Stimulated activated CD4-positive, alpha-beta T cell treated with anti-CD3 and anti-CD28 coated beads, Interleukin-4, amount 100 ng/mL, for 24 hours (primary cell): ENCODE measurements around the gene NPR1.
A peak's percentile ranks its signal among the peaks of the same experiment; 100 is the strongest.

Source experiments
- DNase-seq: peaks from one replicate; pipeline ENCODE4 v3.0.0-alpha.2; 2020

Gene NPR1

DNA sequence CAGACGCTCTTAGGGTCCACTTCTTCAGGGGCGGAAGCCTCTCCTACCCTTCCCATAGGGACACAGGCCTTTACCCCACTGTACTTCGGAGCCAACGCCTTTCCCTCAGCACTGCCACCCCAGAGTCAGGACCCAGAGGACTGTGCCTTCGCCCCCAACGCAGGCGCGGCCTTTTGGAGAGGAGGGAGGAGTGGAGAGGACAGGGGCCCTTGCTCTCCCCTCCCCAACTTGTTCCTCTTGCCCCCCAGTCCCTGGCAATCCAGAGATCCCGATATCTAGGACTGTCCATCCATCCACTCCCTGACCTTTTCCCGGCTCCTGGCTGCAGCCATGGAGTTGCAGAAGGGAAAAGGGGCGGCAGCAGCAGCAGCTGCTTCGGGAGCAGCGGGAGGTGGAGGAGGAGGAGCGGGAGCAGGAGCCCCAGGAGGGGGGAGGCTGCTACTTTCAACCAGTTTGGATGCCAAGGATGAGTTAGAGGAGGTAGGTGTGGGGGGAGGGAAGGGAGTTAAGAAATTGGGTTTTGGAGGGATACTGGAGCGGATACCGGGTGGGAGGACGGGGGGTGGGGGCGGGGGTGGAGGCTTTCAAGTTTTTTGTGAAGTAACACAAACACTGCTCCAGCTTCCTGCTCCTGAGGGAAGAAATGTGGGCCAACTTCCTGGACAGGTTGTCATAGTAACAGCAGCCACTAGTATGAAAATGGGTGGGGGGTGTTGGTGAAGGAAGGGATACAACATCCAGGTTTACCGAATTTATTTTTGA, 50.0 kb downstream of the NPR1 start:
- DNase-seq, result peak; percentile 36

GRCh38 chr1:153730468-153730988, 52.0 kb downstream of the NPR1 start:
- no peak for DNase-seq

DNA sequence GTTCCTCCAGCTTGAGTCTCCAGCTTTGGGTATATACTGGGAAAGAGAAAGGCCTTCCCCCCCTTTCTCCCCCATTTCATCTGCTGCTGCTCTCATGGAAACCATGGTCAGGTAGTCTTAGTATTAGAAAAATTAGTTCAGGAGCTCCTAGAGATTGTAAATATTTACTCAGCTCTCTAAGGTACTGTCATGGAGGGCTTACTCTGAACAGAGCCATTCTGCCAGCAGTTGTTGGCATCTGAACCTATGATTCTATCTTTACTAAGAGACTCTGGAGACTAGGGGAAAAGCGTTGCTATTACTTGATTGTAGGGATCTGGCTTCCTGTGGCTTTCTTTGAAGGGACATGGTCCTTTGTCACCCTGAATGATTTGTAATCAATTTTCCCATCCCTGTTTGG, 55.5 kb downstream of the NPR1 start:
- DNase-seq, result no peak

DNA sequence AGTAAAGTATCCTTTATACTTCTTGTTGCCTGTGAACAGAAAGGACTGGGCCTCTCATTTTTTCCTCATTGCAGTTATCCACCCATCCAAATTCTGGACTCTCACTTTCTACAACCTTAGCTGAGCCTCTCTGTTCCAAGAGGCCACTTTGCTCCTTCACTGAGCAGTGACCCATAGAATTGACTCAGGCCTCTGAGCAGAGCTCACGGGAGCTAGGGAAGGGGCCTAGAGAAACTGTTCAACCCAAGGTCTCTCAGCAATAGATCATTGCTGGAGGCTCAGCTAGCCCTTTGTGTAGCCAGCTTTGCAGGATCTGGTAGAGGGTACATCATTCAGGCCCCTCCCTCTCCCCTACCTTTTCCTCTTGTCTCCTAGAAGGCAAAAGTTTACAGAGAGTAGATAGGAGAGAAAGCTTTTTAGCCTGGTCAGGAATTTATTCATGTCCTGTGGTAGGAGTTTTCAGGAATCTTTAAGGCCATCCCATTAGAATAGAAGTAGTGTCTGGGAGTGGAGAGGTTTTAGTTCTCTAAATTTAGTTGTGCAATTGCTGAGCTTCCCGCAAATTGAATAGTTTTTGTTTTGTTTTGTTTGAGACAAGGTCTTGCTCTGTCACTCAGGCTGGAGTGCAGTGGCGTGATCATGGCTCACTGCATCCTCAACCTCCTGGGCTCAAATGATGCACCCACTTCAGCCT, 56.1 kb downstream of the NPR1 start:
- DNase-seq, result no peak

DNA sequence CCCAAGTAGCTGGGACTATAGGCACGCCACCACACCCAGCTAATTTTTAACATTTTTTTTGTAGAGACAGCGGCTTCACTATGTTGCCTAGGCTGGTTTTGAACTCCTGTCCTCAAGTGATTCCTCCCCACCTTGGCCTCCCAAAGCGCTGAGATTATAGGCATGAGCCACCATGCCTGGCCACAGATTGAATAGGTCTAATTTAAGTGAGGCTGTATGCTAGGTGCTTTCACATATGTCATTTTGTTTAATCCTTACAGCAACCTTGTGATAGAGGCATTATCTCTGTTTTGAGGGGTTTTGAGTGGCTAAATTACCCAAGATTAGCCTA, 56.6 kb downstream of the NPR1 start:
- DNase-seq, result no peak

GRCh38 chr1:153741986-153742385, 63.5 kb downstream of the NPR1 start:
- DNase-seq, result no peak

- DNase-seq, result no peak
Observed at GRCh38 chr1:153742411-153743142, 64.1 kb downstream of the NPR1 start.
